IPS-20b (cell line): ENCODE data around the gene ZDHHC19.
"Not testable (repeated sequence)": the region's sequence is repeated elsewhere in the genome, so short reads cannot be mapped to it uniquely, and the experiment has no call there.

Experiments used
- H3K27ac ChIP-seq: one replicate; pipeline ENCODE4 v1.5.1; 2013; ENCODE audit warnings: low read length
- H3K27me3 ChIP-seq: 2 replicates; pipeline ENCODE4 v1.6.1; 2013; ENCODE audit warnings: mild to moderate bottlenecking, low read length, inconsistent platforms; ENCODE audit not compliant: insufficient read depth
- H3K36me3 ChIP-seq: 2 replicates; pipeline ENCODE4 v1.6.1; 2013; ENCODE audit warnings: low read depth, mild to moderate bottlenecking, inconsistent platforms, low read length, moderate library complexity; ENCODE audit not compliant: insufficient read depth
- H3K4me1 ChIP-seq: 2 replicates; pipeline ENCODE4 v1.6.1; 2013; ENCODE audit warnings: mild to moderate bottlenecking, control low read depth, inconsistent platforms, low read length, moderate library complexity; ENCODE audit not compliant: insufficient read depth
- H3K4me3 ChIP-seq: 2 replicates; pipeline ENCODE4 v1.5.1; 2013; ENCODE audit warnings: mild to moderate bottlenecking, low read length, inconsistent platforms
- H3K9ac ChIP-seq: 2 replicates; pipeline ENCODE4 v1.6.1; 2013; ENCODE audit warnings: low read depth, mild to moderate bottlenecking, inconsistent platforms, low read length, moderate library complexity
- H3K9me3 ChIP-seq: 2 replicates; pipeline ENCODE4 v1.6.1; 2013; ENCODE audit warnings: mild to moderate bottlenecking, low read depth, low read length, inconsistent platforms; ENCODE audit not compliant: insufficient read depth

The ZDHHC19 gene

DNA sequence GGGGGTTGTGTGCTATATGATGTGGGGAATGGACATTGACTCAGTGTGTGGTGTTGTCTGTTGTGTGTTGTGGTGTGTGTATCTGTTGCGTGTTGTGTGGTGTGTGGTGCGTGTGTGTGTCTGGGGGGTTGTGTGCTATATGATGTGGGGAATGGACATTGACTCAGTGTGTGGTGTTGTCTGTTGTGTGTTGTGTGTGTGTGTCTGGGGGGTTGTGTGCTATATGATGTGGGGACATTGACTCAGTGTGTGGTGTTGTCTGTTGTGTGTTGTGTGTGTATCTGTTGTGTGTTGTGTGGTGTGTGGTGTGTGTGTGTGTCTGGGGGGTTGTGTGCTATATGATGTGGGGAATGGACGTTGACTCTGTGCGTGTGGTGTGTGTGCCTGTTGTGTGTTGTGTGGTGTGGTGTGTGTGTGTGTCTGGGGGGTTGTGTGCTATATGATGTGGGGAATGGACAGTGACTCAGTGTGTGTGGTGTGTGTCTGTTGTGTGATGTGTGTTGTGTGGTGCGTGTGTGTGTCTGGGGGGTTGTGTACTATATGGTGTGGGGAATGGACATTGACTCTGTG, 46.1 kb downstream of the ZDHHC19 start:
- H3K4me1 ChIP-seq, H3K27me3 ChIP-seq, H3K9ac ChIP-seq, H3K36me3 ChIP-seq, H3K27ac ChIP-seq, H3K9me3 ChIP-seq, H3K4me3 ChIP-seq: not testable (repeated sequence)

DNA sequence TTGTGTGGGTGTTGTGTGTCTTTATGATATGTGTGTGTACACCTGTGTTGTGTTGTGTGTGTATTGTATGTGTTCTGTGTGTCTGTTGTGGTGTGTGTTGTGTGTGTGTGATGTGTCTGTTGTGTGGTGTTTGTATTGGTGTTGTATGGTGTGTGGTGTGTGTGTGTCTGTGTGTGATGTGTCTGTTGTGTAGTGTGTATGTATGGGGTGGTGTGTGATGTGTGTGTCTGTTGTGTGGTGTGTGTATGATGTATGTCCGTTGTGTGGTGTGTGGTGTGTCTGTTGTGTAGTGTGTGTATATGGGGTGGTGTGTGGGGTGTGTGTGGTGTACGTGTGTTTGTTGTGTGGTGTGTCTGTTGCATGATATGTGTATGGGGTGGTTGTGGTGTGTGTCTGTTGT, 46.6 kb downstream of the ZDHHC19 start:
- Histone ChIP-seq H3K4me1 (no peaks in the 10 kb centered on the region), H3K36me3 (no peaks in the 10 kb centered on the region), H3K9me3 (no peaks in the 10 kb centered on the region), H3K4me3 (no peak overlapping the region), H3K27me3 (no peaks in the 10 kb centered on the region), H3K27ac (no peak overlapping the region), H3K9ac (no peak overlapping the region)

DNA sequence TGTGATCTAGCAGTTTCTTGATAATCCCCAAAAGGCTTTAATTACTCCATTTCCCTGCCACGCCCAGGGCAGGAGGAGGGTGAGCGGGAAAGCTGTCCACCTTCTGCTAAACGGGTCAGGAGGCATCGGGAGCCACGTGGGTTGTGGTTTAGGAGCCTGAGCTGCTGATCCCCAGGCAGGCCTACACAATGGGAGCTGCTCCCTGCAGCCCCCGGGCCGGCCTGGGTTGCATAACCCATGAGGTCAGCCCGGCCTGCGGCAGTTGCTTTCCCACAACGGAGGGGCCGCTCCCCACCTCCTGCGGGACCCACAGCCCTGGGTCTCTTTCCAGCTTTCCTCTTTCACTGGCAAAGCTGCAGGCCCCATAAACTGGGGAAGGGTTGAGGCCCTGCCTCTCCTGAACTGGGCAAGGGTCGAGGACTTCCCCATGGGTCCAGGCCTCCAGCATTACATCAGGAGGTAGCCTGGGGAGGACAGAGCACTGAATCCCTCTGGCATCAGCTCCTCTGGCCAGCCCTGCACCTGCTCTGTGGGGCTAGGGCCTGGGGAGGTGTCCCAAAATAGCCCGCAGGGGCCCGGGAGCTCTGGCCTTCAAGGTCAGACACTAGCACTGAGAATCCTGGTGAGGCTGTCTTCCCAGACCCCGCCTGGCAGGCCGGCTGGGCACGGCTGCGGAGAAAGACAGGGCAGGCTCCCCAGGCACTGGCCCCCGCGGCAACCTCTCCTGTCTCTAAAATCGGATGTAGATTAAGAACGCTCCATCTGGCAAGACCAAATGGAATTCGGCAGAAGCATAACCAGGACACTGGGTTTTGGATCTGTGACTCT, 47.3 kb downstream of the ZDHHC19 start:
- no peaks in the 10 kb centered on the region for H3K4me1 ChIP-seq
- no peaks in the 10 kb centered on the region for H3K27me3 ChIP-seq
- no peaks in the 10 kb centered on the region for H3K9me3 ChIP-seq
- H3K4me3 ChIP-seq = no peak overlapping the region
- no peak overlapping the region for H3K9ac ChIP-seq
- H3K27ac ChIP-seq = no peak overlapping the region
- no peaks in the 10 kb centered on the region for H3K36me3 ChIP-seq

DNA sequence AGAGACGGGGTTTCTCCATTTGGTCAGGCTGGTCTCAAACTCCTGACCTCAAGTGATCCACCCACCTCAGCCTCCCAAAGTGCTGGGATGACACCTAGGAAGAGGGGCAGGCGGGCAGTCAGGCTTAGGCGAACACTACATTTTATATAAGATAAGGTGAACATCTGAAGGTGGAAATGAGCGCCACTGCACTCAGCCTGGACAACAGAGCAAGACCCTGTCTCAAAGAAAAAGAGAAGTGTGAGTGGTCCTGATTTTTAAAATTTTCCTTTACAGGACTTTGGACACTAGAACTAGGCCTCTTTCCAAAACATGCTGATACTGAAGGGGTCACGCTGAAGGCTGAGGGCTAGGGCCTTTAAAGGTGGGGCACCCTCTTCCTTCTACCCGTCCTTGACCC, 48.0 kb downstream of the ZDHHC19 start:
- Histone ChIP-seq H3K9me3 (no peaks in the 10 kb centered on the region), H3K4me3 (no peak overlapping the region), H3K27ac (no peak overlapping the region), H3K9ac (no peak overlapping the region), H3K27me3 (no peaks in the 10 kb centered on the region), H3K36me3 (no peaks in the 10 kb centered on the region), H3K4me1 (no peaks in the 10 kb centered on the region)

DNA sequence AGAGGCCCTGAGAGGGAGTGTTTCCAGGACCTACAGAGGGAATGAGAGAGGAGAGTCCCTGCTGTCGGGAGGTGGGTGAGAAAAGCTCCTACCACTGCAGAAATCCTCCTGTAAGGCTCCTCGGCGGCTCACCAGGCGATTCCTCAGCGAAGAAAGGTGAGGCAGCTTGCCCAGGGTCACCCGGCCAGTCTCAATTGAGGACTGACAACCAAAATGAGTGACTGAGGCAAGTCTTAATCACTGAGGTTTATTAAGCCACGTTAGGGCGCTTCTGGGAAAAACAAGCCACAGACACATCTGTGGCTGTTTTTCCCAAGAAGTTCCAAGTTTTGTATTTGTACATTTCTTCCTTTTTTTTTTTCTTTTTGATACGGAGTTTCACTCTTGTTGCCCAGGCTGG, 48.5 kb downstream of the ZDHHC19 start:
- H3K4me1 ChIP-seq = no peaks in the 10 kb centered on the region
- H3K36me3 ChIP-seq = no peaks in the 10 kb centered on the region
- H3K27me3 ChIP-seq = no peaks in the 10 kb centered on the region
- H3K9me3 ChIP-seq = no peaks in the 10 kb centered on the region
- H3K4me3 ChIP-seq = no peak overlapping the region
- no peak overlapping the region for H3K27ac ChIP-seq
- no peak overlapping the region for H3K9ac ChIP-seq

DNA sequence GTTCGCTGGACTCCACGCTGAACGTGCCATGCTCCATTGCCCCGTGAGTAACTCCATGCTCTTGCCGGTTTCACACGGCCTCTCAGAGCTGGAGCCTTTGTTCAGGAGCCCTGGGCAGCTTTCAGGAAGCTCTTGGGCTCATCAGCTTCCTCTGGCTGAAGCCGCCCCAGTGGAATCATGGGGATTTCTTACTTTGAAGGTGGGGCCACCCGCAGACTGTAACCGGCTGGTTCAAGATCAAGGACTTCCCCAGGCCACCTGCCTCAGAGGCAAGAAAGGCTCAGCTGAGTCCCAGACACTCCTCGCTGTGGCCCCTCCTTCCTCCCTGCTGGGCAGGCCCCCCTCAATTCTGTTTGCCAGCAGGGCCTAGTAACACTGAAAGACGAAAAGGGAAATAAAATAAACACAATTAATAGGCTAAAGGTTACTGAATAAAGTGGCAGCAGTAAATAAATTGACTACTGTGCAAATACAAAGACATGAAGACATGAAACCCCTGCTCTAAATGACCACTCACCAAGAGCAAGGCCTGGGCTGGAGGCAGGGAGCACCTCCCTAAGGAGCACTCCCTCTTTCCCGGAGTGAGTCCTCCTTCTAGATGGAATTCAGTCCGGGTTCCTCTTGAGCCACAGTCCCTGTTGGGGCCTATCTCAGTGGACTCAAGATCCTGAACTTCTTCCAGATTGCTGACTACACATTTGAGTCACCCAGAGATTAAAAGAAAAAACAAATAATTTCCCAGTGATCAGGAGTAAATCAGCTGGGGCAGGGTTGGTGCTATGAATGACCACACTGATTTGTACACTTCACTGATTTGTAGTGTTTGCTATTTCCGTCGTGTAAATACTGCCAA, 51.0 kb downstream of the ZDHHC19 start:
- Histone ChIP-seq H3K27ac (peak overlapping the region; percentile 11), H3K36me3 (no peaks in the 10 kb centered on the region), H3K4me3 (no peak overlapping the region), H3K9ac (no peak overlapping the region), H3K9me3 (no peaks in the 10 kb centered on the region), H3K27me3 (no peaks in the 10 kb centered on the region), H3K4me1 (peaks cover 9% of the 10 kb centered on the region; the same call in 1 of the 2 replicates)

DNA sequence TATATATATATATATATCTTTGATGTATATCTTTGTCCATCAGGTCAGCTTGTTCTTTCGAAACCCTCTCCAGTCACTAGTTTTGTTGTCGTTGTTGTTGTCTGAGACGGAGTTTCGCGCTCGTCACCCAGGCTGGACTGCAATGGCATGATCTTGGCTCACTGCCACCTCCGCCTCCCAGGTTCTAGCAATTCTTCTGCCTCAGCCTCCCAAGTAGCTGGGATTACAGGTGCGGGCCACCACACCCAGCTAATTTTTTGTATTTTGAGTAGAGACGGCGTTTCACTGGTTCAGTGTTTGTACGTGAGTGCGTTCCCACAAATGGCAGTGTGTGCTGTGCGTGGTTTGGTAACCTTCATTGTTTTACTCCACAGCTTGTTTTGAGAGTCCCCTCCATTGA, 51.7 kb downstream of the ZDHHC19 start:
- no peak overlapping the region for H3K9ac ChIP-seq
- no peaks in the 10 kb centered on the region for H3K36me3 ChIP-seq
- H3K9me3 ChIP-seq = no peaks in the 10 kb centered on the region
- H3K4me1 ChIP-seq = peaks cover 9% of the 10 kb centered on the region; the same call in 1 of the 2 replicates
- H3K27me3 ChIP-seq = no peaks in the 10 kb centered on the region
- no peak overlapping the region for H3K4me3 ChIP-seq
- H3K27ac ChIP-seq = peak overlapping the region; percentile 11

DNA sequence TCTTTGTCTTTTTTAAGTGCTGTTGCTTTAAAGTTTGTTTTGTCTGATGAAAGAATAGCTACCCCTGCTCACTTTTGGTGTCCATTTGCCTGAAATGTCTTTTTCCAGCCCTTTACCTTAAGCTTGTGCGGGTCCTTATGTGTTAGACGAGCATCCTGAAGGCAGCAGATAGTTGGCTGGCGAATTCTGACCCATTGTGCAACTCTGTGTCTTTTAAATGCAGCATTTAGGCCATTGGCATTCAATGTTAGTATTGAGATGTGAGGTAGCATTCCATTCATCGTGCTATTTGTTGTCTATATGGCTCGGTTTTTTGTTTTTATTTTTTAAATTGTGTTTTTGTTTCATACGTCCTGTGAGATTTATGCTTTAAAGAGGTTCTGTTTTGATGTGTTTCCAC, 55.0 kb downstream of the ZDHHC19 start:
- no peaks in the 10 kb centered on the region for H3K27me3 ChIP-seq
- H3K4me3 ChIP-seq = no peak overlapping the region
- H3K9ac ChIP-seq = no peak overlapping the region
- no peaks in the 10 kb centered on the region for H3K9me3 ChIP-seq
- no peaks in the 10 kb centered on the region for H3K36me3 ChIP-seq
- no peak overlapping the region for H3K27ac ChIP-seq
- H3K4me1 ChIP-seq = peaks cover 9% of the 10 kb centered on the region; the same call in 1 of the 2 replicates

DNA sequence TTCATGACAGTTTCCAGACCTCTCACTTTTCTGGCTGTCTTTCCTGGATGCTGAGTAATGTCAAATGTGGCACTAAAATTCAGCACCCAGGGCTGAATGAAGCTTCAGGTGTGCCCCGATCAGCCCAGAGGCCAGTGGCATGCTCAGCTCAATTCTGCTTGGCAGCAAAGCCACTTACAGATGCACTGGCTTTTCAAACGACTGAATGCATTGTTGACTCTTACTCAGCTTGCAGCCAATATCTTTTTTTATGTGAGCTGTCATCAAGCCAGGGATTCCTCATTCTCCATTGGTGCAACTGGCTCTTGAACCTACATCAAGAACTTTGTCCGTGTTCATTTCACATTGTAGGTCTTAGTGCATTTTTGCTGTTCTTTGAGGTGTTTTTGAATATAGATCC, 60.7 kb downstream of the ZDHHC19 start:
- no peaks in the 10 kb centered on the region for H3K36me3 ChIP-seq
- H3K9me3 ChIP-seq = 0 out of 2 replicates have a peak, but pooled peaks cover 3% of the 10 kb centered on the region
- H3K9ac ChIP-seq = no peak overlapping the region
- H3K27me3 ChIP-seq = no peaks in the 10 kb centered on the region
- no peak overlapping the region for H3K27ac ChIP-seq
- H3K4me1 ChIP-seq = no peaks in the 10 kb centered on the region
- H3K4me3 ChIP-seq = no peak overlapping the region

DNA sequence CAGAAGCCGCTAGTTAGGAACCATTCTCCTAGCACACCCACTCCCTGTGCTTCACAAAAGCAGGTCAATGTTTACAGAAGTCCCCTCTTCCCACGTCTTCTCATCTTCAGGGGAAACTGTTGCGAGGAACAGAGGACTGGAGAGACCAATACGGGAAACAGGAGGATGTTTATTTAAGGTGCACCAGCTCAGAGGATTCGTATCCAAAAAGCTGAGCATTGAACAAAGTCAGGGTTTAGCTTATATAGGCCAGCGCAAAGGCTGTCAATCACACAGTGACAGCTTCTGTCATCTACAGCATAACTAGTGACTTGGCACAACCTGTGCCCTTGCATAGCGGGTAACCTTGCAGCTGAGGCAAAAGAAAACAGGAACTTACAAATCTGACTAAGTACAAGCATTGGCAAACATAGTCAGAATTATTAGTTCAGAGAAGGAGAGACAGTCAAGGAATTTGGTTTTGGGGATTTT, 61.3 kb downstream of the ZDHHC19 start:
- Histone ChIP-seq H3K36me3 (no peaks in the 10 kb centered on the region), H3K9me3 (0 out of 2 replicates have a peak, but pooled peaks cover 3% of the 10 kb centered on the region), H3K27me3 (no peaks in the 10 kb centered on the region), H3K27ac (no peak overlapping the region), H3K9ac (no peak overlapping the region), H3K4me3 (no peak overlapping the region), H3K4me1 (no peaks in the 10 kb centered on the region)

DNA sequence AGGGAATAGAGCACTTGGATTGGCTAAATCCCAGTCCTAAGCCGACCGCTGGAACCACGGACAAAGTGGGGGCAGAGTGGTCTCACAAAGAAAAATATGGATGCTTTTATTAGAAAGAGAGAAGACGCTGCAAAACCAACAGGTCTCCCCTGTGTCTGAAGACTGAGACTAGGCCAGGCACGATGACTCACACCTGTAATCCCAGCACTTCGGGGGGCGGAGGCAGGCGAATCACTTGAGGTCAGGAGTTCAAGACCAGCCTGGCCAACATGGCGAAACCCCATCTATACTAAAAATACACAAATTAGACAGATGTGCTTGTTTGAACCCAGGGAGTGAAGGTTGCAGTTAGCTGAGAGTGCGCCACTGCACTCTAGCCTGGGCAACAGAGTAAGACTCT, 61.8 kb downstream of the ZDHHC19 start:
- H3K36me3 ChIP-seq = no peaks in the 10 kb centered on the region
- H3K27me3 ChIP-seq = no peaks in the 10 kb centered on the region
- H3K9me3 ChIP-seq = 0 out of 2 replicates have a peak, but pooled peaks cover 3% of the 10 kb centered on the region
- H3K27ac ChIP-seq = no peak overlapping the region
- no peak overlapping the region for H3K4me3 ChIP-seq
- H3K4me1 ChIP-seq = no peaks in the 10 kb centered on the region
- H3K9ac ChIP-seq = no peak overlapping the region
